ENCODE data around the gene MYH9. TPM values are rescaled to one million over a fixed set of nuclear protein-coding genes. Genes with fewer than 3 reads are reported as not detected.
"Not testable (repeated sequence)": the region's sequence is repeated elsewhere in the genome, so short reads cannot be mapped to it uniquely, and the experiment has no call there.

The MYH9 gene
- polyA plus RNA-seq, 1 donor from 2014 or later, result 7.1 TPM

DNA sequence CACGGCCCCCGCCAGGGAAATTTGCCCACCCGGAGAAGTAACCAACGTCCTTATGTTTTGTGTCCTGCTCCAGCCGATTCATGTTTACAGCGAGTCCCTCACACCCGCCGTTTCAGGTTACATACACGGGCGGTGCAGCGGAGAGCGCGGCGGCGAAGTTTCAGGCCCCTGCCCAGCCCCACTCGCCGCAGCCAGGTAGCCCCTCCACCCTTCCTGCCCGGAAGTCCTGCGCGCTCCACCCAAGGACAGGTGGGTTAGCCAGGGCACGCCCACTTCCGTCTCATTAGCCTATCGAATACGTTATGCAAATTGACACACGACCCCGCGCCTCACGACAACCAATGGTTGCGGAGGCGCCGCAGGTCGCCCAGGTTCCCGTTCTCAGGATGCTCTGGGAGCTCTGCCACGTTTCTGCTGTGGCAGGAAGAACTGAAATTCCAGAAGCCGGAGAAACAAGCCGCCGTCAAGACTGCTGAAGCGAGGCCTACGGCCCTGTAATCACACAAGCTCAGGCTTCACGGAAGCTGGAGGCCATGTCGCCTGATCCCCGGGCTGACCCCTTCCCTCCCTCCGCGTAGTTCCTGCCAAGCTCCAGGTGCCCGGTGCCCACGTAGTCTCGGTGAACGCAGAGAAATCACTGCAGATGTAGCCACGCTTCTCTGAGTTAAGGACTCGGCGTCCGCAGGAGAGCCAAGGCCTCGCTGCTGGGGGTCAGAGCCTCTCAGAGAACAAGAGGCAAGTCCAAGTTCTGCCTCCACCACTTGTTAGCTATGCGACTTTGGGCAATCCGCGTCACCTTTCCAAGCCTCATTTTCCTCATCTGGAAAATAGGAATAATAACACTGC lies 22.4 kb upstream of the MYH9 start:
- peak overlapping the region; percentile 67 for H3K4me3 ChIP-seq (ENCODE audit: low read length)
- peak overlapping the region; percentile 62 for H3K9ac ChIP-seq (ENCODE audit: low read length)
- no peaks in the 10 kb centered on the region for H3K9me2 ChIP-seq (ENCODE audit: insufficient read depth, low read length)
- peak overlapping the region; percentile 75 for H2AFZ ChIP-seq (ENCODE audit: low read depth, low read length)
- H3F3A ChIP-seq (ENCODE audit: insufficient read depth, low read length, poor library complexity, severe bottlenecking), result no peaks in the 10 kb centered on the region
- H3K27me3 ChIP-seq (ENCODE audit: insufficient read depth, low read depth, low read length), result no peaks in the 10 kb centered on the region
- TF ChIP-seq, protein P1, sequence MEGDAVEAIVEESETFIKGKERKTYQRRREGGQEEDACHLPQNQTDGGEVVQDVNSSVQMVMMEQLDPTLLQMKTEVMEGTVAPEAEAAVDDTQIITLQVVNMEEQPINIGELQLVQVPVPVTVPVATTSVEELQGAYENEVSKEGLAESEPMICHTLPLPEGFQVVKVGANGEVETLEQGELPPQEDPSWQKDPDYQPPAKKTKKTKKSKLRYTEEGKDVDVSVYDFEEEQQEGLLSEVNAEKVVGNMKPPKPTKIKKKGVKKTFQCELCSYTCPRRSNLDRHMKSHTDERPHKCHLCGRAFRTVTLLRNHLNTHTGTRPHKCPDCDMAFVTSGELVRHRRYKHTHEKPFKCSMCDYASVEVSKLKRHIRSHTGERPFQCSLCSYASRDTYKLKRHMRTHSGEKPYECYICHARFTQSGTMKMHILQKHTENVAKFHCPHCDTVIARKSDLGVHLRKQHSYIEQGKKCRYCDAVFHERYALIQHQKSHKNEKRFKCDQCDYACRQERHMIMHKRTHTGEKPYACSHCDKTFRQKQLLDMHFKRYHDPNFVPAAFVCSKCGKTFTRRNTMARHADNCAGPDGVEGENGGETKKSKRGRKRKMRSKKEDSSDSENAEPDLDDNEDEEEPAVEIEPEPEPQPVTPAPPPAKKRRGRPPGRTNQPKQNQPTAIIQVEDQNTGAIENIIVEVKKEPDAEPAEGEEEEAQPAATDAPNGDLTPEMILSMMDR (IDR thresholded peaks at IDR 0.05; ENCODE audit: poor library complexity, severe bottlenecking), result peak; percentile 42
- TF ChIP-seq RAD21 (conservative IDR thresholded peaks at IDR 0.05) (peak; percentile 32), SMC3 (conservative IDR thresholded peaks at IDR 0.05; ENCODE audit: poor library complexity) (peak; percentile 38), EP300 (conservative IDR thresholded peaks at IDR 0.05; ENCODE audit: poor library complexity, severe bottlenecking) (peak; percentile 36), TAF1 (IDR thresholded peaks at IDR 0.05; ENCODE audit: low read depth) (peak; percentile 84), POLR2AphosphoS5 (IDR thresholded peaks at IDR 0.05) (peak; percentile 77), EZH2 (IDR thresholded peaks at IDR 0.05; ENCODE audit: borderline replicate concordance, insufficient read depth, low read length, poor library complexity, severe bottlenecking) (no peak), MXI1 (conservative IDR thresholded peaks at IDR 0.05; ENCODE audit: poor library complexity, severe bottlenecking) (peak; percentile 91)
- TF ChIP-seq, protein P2, sequence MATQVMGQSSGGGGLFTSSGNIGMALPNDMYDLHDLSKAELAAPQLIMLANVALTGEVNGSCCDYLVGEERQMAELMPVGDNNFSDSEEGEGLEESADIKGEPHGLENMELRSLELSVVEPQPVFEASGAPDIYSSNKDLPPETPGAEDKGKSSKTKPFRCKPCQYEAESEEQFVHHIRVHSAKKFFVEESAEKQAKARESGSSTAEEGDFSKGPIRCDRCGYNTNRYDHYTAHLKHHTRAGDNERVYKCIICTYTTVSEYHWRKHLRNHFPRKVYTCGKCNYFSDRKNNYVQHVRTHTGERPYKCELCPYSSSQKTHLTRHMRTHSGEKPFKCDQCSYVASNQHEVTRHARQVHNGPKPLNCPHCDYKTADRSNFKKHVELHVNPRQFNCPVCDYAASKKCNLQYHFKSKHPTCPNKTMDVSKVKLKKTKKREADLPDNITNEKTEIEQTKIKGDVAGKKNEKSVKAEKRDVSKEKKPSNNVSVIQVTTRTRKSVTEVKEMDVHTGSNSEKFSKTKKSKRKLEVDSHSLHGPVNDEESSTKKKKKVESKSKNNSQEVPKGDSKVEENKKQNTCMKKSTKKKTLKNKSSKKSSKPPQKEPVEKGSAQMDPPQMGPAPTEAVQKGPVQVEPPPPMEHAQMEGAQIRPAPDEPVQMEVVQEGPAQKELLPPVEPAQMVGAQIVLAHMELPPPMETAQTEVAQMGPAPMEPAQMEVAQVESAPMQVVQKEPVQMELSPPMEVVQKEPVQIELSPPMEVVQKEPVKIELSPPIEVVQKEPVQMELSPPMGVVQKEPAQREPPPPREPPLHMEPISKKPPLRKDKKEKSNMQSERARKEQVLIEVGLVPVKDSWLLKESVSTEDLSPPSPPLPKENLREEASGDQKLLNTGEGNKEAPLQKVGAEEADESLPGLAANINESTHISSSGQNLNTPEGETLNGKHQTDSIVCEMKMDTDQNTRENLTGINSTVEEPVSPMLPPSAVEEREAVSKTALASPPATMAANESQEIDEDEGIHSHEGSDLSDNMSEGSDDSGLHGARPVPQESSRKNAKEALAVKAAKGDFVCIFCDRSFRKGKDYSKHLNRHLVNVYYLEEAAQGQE (IDR thresholded peaks at IDR 0.05; ENCODE audit: borderline replicate concordance), result peak; percentile 94
- no peaks in the 10 kb centered on the region for H4K20me1 ChIP-seq (ENCODE audit: insufficient read depth)
- no peaks in the 10 kb centered on the region for H3K79me2 ChIP-seq (replicated peaks; ENCODE audit: insufficient read depth, low read length)
- no peaks in the 10 kb centered on the region for H3K36me3 ChIP-seq (ENCODE audit: insufficient read depth, low read length)
- no peaks in the 10 kb centered on the region for H3K9me3 ChIP-seq (ENCODE audit: low read length)
- peak overlapping the region; percentile 58 for H3K27ac ChIP-seq (ENCODE audit: low read length)
- H3K4me2 ChIP-seq (ENCODE audit: low read length), result peak overlapping the region; percentile 71

DNA sequence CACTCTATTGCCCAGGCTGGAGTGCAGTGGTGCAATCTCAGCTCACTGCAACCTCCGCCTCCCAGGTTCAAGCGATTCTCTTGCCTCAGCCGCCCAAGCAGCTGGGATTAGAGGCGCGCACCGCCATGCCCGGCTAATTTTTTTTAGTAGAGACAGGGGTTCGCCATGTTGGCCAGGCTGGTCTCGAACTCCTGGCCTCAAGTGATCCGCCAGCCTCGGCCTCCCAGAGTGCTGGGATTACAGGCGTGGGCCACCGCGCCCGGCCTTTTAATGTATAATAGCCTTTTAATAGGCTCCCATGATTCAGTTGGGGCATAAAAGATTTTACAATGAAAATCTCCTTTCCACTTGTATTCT lies 21.8 kb upstream of the MYH9 start:
- not testable (repeated sequence) for H3K9me2 ChIP-seq (ENCODE audit: insufficient read depth, low read length); H3K9me3 ChIP-seq (ENCODE audit: low read length); H3F3A ChIP-seq (ENCODE audit: insufficient read depth, low read length, poor library complexity, severe bottlenecking); H3K27me3 ChIP-seq (ENCODE audit: insufficient read depth, low read depth, low read length); H3K79me2 ChIP-seq (replicated peaks; ENCODE audit: insufficient read depth, low read length); H4K20me1 ChIP-seq (ENCODE audit: insufficient read depth); H3K36me3 ChIP-seq (ENCODE audit: insufficient read depth, low read length)
- H3K4me2 ChIP-seq (ENCODE audit: low read length), result peak overlapping the region; percentile 71
- peak overlapping the region; percentile 75 for H2AFZ ChIP-seq (ENCODE audit: low read depth, low read length)
- H3K4me3 ChIP-seq (ENCODE audit: low read length), result peak overlapping the region; percentile 67
- H3K9ac ChIP-seq (ENCODE audit: low read length), result peak overlapping the region; percentile 62
- H3K27ac ChIP-seq (ENCODE audit: low read length), result peak overlapping the region; percentile 51
